ENCODE data around the gene NEK6. TPM values are rescaled to one million over a fixed set of nuclear protein-coding genes. Genes with fewer than 3 reads are reported as not detected.

The NEK6 gene
- total and polyA plus RNA-seq, 10 of the 15 experiments (the other 5 are each of a cell fraction or from before 2014, with no cell fraction given): 31.3 to 161 (median 89.2) TPM

- Histone ChIP-seq H3K36me3 (ENCODE audit: control insufficient read depth in 2 of 2, insufficient read depth in 2 of 2, low read length in 1 of 2) (peaks cover 11 to 25% of the 10 kb centered on the region in 2 experiments), H2AFZ (ENCODE audit: control insufficient read depth, low read depth, low read length) (no peak overlapping the region), H3K9ac (ENCODE audit: control insufficient read depth, insufficient read depth, low read length) (no peak overlapping the region), H3K4me1 (ENCODE audit: control insufficient read depth, insufficient read depth, low read length) (peaks cover 10% of the 10 kb centered on the region), H3K79me2 (ENCODE audit: control insufficient read depth, insufficient read depth, low read length) (peaks cover 92% of the 10 kb centered on the region), H3K27me3 (replicated peaks in 1 of 2; ENCODE audit: control insufficient read depth in 2 of 2, insufficient read depth in 2 of 2, low read length in 1 of 2) (no peaks in the 10 kb centered on the region), H3K9me3 (replicated peaks; ENCODE audit: control insufficient read depth, insufficient read depth, low read length) (no peaks in the 10 kb centered on the region; the same call in 2 of the 3 replicates), H3K4me2 (ENCODE audit: control insufficient read depth, insufficient read depth) (no peak overlapping the region), H3K4me3 (no peak overlapping the region), H4K20me1 (ENCODE audit: control insufficient read depth, insufficient read depth) (peaks cover 15% of the 10 kb centered on the region), H3K27ac (ENCODE audit: control insufficient read depth, insufficient read depth) (no peak overlapping the region)
- RAD21 ChIA-PET (ENCODE audit: unreplicated experiment): no interaction called here
- WGBS (ENCODE audit: insufficient coverage, insufficient replicate concordance, low lambda C conversion rate, missing lambda C conversion rate): 85% methylated on average over 11 of the region's 11 CpGs
- POLR2A ChIA-PET: interaction anchor here (0.5 to 1.0 kb wide), 3 partner anchors 11 to 25 kb away, joined by 3 to 5 read pairs (median 4); no protein-coding TSS in a partner anchor
- intact Hi-C loops (cut with micrococcal nuclease; ENCODE audit: unreplicated experiment) (no loop called here), in situ Hi-C loops (cut with MboI) (loop anchor here (25.0 kb wide), 1 partner anchor 142 kb away; no protein-coding TSS in a partner anchor)
- ATAC-seq (no peak), DNase-seq (ENCODE audit: low read depth, low spot score) (no peak), FAIRE-seq (no peak)
- TF ChIP-seq JUND (IDR thresholded peaks at IDR 0.05; ENCODE audit: low read depth, low read length): no peak
- no peak for TF ChIP-seq ETV6 (conservative IDR thresholded peaks at IDR 0.05 in 1 of 2, IDR thresholded peaks at IDR 0.05 in 1 of 2; ENCODE audit: borderline replicate concordance in 1 of 2, low read depth in 1 of 2)
- TF ChIP-seq KAT2A (conservative IDR thresholded peaks at IDR 0.05; ENCODE audit: control insufficient read depth, low read depth, low read length): no peak
- TF ChIP-seq NFYA (IDR thresholded peaks at IDR 0.05; ENCODE audit: borderline replicate concordance, low read depth, low read length): no peak
- no TSS peak for BruUV-seq (replicated peaks)
- CTCF ChIA-PET: no interaction called here
- SMC1A ChIA-PET (ENCODE audit: uncharacterized antibody, unreplicated experiment): interaction anchor here (1.3 kb wide), 1 partner anchor 12 kb away, joined by 3 read pairs; no protein-coding TSS in a partner anchor
Measured at GRCh38 chr9:124279531-124280175, 21.9 kb downstream of the NEK6 start.

- H3K27ac ChIP-seq (ENCODE audit: control insufficient read depth, insufficient read depth): no peak overlapping the region
- no peak overlapping the region for H3K4me3 ChIP-seq
- CTCF ChIA-PET: no interaction called here
- H3K79me2 ChIP-seq (ENCODE audit: control insufficient read depth, insufficient read depth, low read length): peaks cover 92% of the 10 kb centered on the region
- no peaks in the 10 kb centered on the region; the same call in 2 of the 3 replicates for H3K9me3 ChIP-seq (replicated peaks; ENCODE audit: control insufficient read depth, insufficient read depth, low read length)
- BruUV-seq (replicated peaks): no TSS peak
- H4K20me1 ChIP-seq (ENCODE audit: control insufficient read depth, insufficient read depth): peaks cover 10% of the 10 kb centered on the region
- POLR2A ChIA-PET: interaction anchor here (1.0 kb wide), 2 partner anchors 11 to 26 kb away, joined by 3 to 4 read pairs; no protein-coding TSS in a partner anchor
- H3K36me3 ChIP-seq (ENCODE audit: control insufficient read depth in 2 of 2, insufficient read depth in 2 of 2, low read length in 1 of 2): peaks cover 8 to 25% of the 10 kb centered on the region in 2 experiments
- in situ Hi-C loops (cut with MboI) (loop anchor here (25.0 kb wide), 1 partner anchor 143 kb away; no protein-coding TSS in a partner anchor), intact Hi-C loops (cut with micrococcal nuclease; ENCODE audit: unreplicated experiment) (no loop called here)
- FAIRE-seq (no peak), DNase-seq (ENCODE audit: low read depth, low spot score) (no peak), ATAC-seq (no peak)
- WGBS (ENCODE audit: insufficient coverage, insufficient replicate concordance, low lambda C conversion rate, missing lambda C conversion rate): 92% methylated on average over 16 of the region's 16 CpGs
- no peaks in the 10 kb centered on the region for H3K27me3 ChIP-seq (replicated peaks in 1 of 2; ENCODE audit: control insufficient read depth in 2 of 2, insufficient read depth in 2 of 2, low read length in 1 of 2)
- peaks cover 16% of the 10 kb centered on the region for H3K4me1 ChIP-seq (ENCODE audit: control insufficient read depth, insufficient read depth, low read length)
- SMC1A ChIA-PET (ENCODE audit: uncharacterized antibody, unreplicated experiment): no interaction called here
- no peak overlapping the region for H3K9ac ChIP-seq (ENCODE audit: control insufficient read depth, insufficient read depth, low read length)
- RAD21 ChIA-PET (ENCODE audit: unreplicated experiment): no interaction called here
- H3K4me2 ChIP-seq (ENCODE audit: control insufficient read depth, insufficient read depth): no peak overlapping the region
- no peak overlapping the region for H2AFZ ChIP-seq (ENCODE audit: control insufficient read depth, low read depth, low read length)
- no peak for TF ChIP-seq TBL1XR1 (IDR thresholded peaks at IDR 0.05; ENCODE audit: low read depth, low read length)
- TF ChIP-seq ZNF687 (IDR thresholded peaks at IDR 0.05): no peak
- no peak for TF ChIP-seq CHD1 (IDR thresholded peaks at IDR 0.05; ENCODE audit: low read depth, low read length)
- TF ChIP-seq MLLT1 (IDR thresholded peaks at IDR 0.05): no peak
- TF ChIP-seq SIN3A (IDR thresholded peaks at IDR 0.05; ENCODE audit: low read depth, low read length): no peak
Measured at GRCh38 chr9:124280176-124280691, 22.5 kb downstream of the NEK6 start.

Data from GM12878 (cell line).